Measurements from ENCODE around the gene PCSK2.

- TF ChIP-seq CTCF (IDR thresholded peaks at IDR 0.05; ENCODE audit: control extremely low read depth in 1 of 3, insufficient read depth in 1 of 3, low read depth in 1 of 3, low read length in 3 of 3) (no peak), USF2 (IDR thresholded peaks at IDR 0.05; ENCODE audit: low read length) (no peak), EP300 (IDR thresholded peaks at IDR 0.05; ENCODE audit: borderline replicate concordance in 1 of 2, low read depth in 2 of 2, low read length in 2 of 2) (no peak), GABPA (IDR thresholded peaks at IDR 0.05; ENCODE audit: borderline replicate concordance, insufficient read depth, low read length) (no peak), YY1 (IDR thresholded peaks at IDR 0.05; ENCODE audit: low read depth, low read length) (no peak)
Observed at GRCh38 chr20:17494201-17494600, 267.4 kb downstream of the PCSK2 start.

Measured in H1 (cell line).